HepG2 (cell line): ENCODE results near the gene IL17RB. TPM values are rescaled to one million over a fixed set of nuclear protein-coding genes. Genes with fewer than 3 reads are reported as not detected.

Experiments
- ARNTL ChIP-seq: sonication (generic); formaldehyde crosslinking; IDR thresholded peaks from 2 replicates; pipeline ENCODE4 v1.4.0; 2020; ENCODE audit warnings: mild to moderate bottlenecking, missing genetic modification reagents
- BHLHE40 ChIP-seq: IDR thresholded peaks from 2 replicates; pipeline ENCODE4 v1.6.1; 2011; ENCODE audit warnings: low read length, improper control_type of control experiment
- EZH2 ChIP-seq: conservative IDR thresholded peaks from 2 replicates; pipeline ENCODE4 v1.6.1; 2012; ENCODE audit warnings: mild to moderate bottlenecking, low read depth, low read length, moderate library complexity
- FOSL1 ChIP-seq: sonication (generic); formaldehyde crosslinking; IDR thresholded peaks from 2 replicates; pipeline ENCODE4 v1.9.0; 2021; ENCODE audit warnings: missing genetic modification reagents, borderline replicate concordance
- HDAC2 ChIP-seq: sonication (generic); formaldehyde crosslinking; IDR thresholded peaks from 2 replicates; pipeline ENCODE4 v1.4.0; 2020; ENCODE audit warnings: missing genetic modification reagents
- HDAC6 ChIP-seq: fragments of 200-600 bp; sonication (generic); IDR thresholded peaks from 2 replicates; pipeline ENCODE4 v1.7.0; 2017; ENCODE audit warnings: mild to moderate bottlenecking, antibody characterized with exemption, low read length, low read depth
- HOXA7 ChIP-seq: sonication (generic); formaldehyde crosslinking; IDR thresholded peaks from 2 replicates; pipeline ENCODE4 v1.8.1; 2022; ENCODE audit warnings: mild to moderate bottlenecking, missing genetic modification reagents, moderate library complexity
- KDM1A ChIP-seq: IDR thresholded peaks from 2 replicates; pipeline ENCODE4 v1.6.1; 2016; ENCODE audit warnings: missing compliant biosample characterization
- MAFG ChIP-seq: sonication (generic); formaldehyde crosslinking; IDR thresholded peaks from 2 replicates; pipeline ENCODE4 v1.5.1; 2020; ENCODE audit warnings: mild to moderate bottlenecking, missing genetic modification reagents
- MAFK ChIP-seq, 2 experiments: IDR thresholded peaks in 1 of 2; conservative IDR thresholded peaks in 1 of 2; 2 replicates each; pipeline ENCODE4 v1.6.1; 2011; ENCODE audit warnings: improper control_type of control experiment in 2 of 2, low read length in 2 of 2
- MIER3 ChIP-seq: IDR thresholded peaks from 2 replicates; pipeline ENCODE4 v1.6.1; 2016; ENCODE audit warnings: missing compliant biosample characterization, borderline replicate concordance
- MIXL1 ChIP-seq: IDR thresholded peaks from 2 replicates; pipeline ENCODE4 v1.6.1; 2016
- NFATC3 ChIP-seq: sonication (generic); formaldehyde crosslinking; IDR thresholded peaks from 2 replicates; pipeline ENCODE4 v1.5.1; 2020; ENCODE audit warnings: mild to moderate bottlenecking, missing genetic modification reagents
- NFYB ChIP-seq: sonication (generic); formaldehyde crosslinking; IDR thresholded peaks from 2 replicates; pipeline ENCODE4 v1.4.0; 2020; ENCODE audit warnings: missing genetic modification reagents
- RARA ChIP-seq: IDR thresholded peaks from 2 replicates; pipeline ENCODE4 v1.6.1; 2016; ENCODE audit warnings: missing genetic modification reagents, missing compliant biosample characterization
- RFX5 ChIP-seq: IDR thresholded peaks from 2 replicates; pipeline ENCODE4 v1.6.1; 2011; ENCODE audit warnings: low read depth, low read length, improper control_type of control experiment
- SKI ChIP-seq: fragments of 450-650 bp; IDR thresholded peaks from one replicate; pipeline ENCODE4 v1.6.1; 2018; ENCODE audit warnings: mild to moderate bottlenecking; ENCODE audit not compliant: partially characterized antibody
- SP4 ChIP-seq: sonication (generic); formaldehyde crosslinking; IDR thresholded peaks from 2 replicates; pipeline ENCODE4 v1.8.1; 2023; ENCODE audit warnings: mild to moderate bottlenecking, missing genetic modification reagents
- STAT5B ChIP-seq: sonication (generic); formaldehyde crosslinking; IDR thresholded peaks from 2 replicates; pipeline ENCODE4 v1.4.0; 2020; ENCODE audit warnings: missing genetic modification reagents
- TAF15 ChIP-seq: fragments of 200-400 bp; formaldehyde crosslinking; IDR thresholded peaks from one replicate; pipeline ENCODE4 v1.6.1; 2018; ENCODE audit warnings: mild to moderate bottlenecking, low read depth, low read length; ENCODE audit not compliant: poor library complexity, severe bottlenecking
- ZC3H4 ChIP-seq: sonication (generic); formaldehyde crosslinking; IDR thresholded peaks from 2 replicates; pipeline ENCODE4 v1.4.0; 2020; ENCODE audit warnings: missing genetic modification reagents, borderline replicate concordance
- ZMYM3 ChIP-seq: sonication (generic); formaldehyde crosslinking; IDR thresholded peaks from 2 replicates; pipeline ENCODE4 v1.5.1; 2020; ENCODE audit warnings: mild to moderate bottlenecking, missing genetic modification reagents
- ZNF138 ChIP-seq: sonication (generic); formaldehyde crosslinking; IDR thresholded peaks from 2 replicates; pipeline ENCODE4 v1.5.0; 2020; ENCODE audit warnings: mild to moderate bottlenecking, low read depth, missing genetic modification reagents
- ZNF160 ChIP-seq: sonication (generic); formaldehyde crosslinking; IDR thresholded peaks from 2 replicates; pipeline ENCODE4 v1.8.0; 2022; ENCODE audit warnings: mild to moderate bottlenecking, inconsistent platforms, missing genetic modification reagents
- ZNF275 ChIP-seq: sonication (generic); formaldehyde crosslinking; IDR thresholded peaks from 2 replicates; pipeline ENCODE4 v1.8.0; 2022; ENCODE audit warnings: missing genetic modification reagents, mild to moderate bottlenecking, inconsistent platforms, borderline replicate concordance
- ZNF382 ChIP-seq: sonication (generic); formaldehyde crosslinking; IDR thresholded peaks from 2 replicates; pipeline ENCODE4 v1.5.0; 2020; ENCODE audit warnings: missing genetic modification reagents, mild to moderate bottlenecking, borderline replicate concordance
- ZNF543 ChIP-seq: sonication (generic); formaldehyde crosslinking; IDR thresholded peaks from 2 replicates; pipeline ENCODE4 v1.4.0; 2020; ENCODE audit warnings: mild to moderate bottlenecking, missing genetic modification reagents
- ZNF639 ChIP-seq: conservative IDR thresholded peaks from 2 replicates; pipeline ENCODE4 v1.6.1; 2018; ENCODE audit warnings: missing genetic modification reagents
- ZNF749 ChIP-seq: sonication (generic); formaldehyde crosslinking; IDR thresholded peaks from 2 replicates; pipeline ENCODE4 v1.8.0; 2022; ENCODE audit warnings: mild to moderate bottlenecking, missing genetic modification reagents, moderate library complexity, borderline replicate concordance
- polyA plus RNA-seq, 8 experiments: library from polyadenylated mRNA; depleted of rRNA in 3 of 8; stranded (reverse) in 7 of 8; unstranded in 1 of 8; fragments of >200 nt; fragmentation: Illumina TruSeq in 4 of 8; extraction: Trizol in 4 of 8; gene quantifications; 2 replicates each; pipeline versions ENCODE4 v1.2.1 to v1.2.3, GENCODE V29; 2011 to 2016; ENCODE audit warnings: low read depth in 4 of 8, missing spikeins in 1 of 8, mixed read lengths in 1 of 8; ENCODE audit not compliant: insufficient read depth in 1 of 8
- total RNA-seq, 5 experiments: library from RNA; depleted of rRNA; stranded (reverse); fragments of >200 nt; fragmentation: Illumina TruSeq; extraction: Trizol; gene quantifications; 2 replicates each; pipeline ENCODE4 v1.2.3, GENCODE V29; 2016; ENCODE audit warnings: low read depth in 1 of 5

IL17RB gene
- total and polyA plus RNA-seq, 2 of the 13 experiments (the other 11 are each of a cell fraction or from before 2014, with no cell fraction given) = 130 to 190 TPM

GRCh38 chr3:53845103-53845880 is 1.1 kb upstream of the IL17RB start (continued):
- TF ChIP-seq ZNF382 (CRISPR knock-in tag) (no peak), ZNF138 (CRISPR knock-in tag) (0 out of 2 replicates have a peak, but pooled peaks have one; percentile 26), HDAC2 (0 out of 2 replicates have a peak, but pooled peaks have one; percentile 2), RFX5 (no peak), ZNF543 (no peak), MAFG (no peak), BHLHE40 (no peak), MIXL1 (no peak), NFATC3 (no peak), TAF15 (no peak), SP4 (no peak), HDAC6 (no peak), NFYB (CRISPR knock-in tag) (no peak), SKI (no peak), ZNF749 (CRISPR knock-in tag) (0 out of 2 replicates have a peak, but pooled peaks have one; percentile 42), MIER3 (CRISPR knock-in tag) (no peak), ZC3H4 (CRISPR knock-in tag) (no peak; the same call in 1 of the 2 replicates), KDM1A (CRISPR knock-in tag) (no peak), ZNF160 (CRISPR knock-in tag) (no peak), ARNTL (no peak), ZNF639 (CRISPR knock-in tag) (no peak), ZNF275 (CRISPR knock-in tag) (no peak), HOXA7 (CRISPR knock-in tag) (no peak), FOSL1 (CRISPR knock-in tag) (no peak), RARA (CRISPR knock-in tag) (no peak), EZH2 (no peak), MAFK (conservative IDR thresholded peaks at IDR 0.05 in 1 of 2, IDR thresholded peaks at IDR 0.05 in 1 of 2; ENCODE audit: low read length in 2 of 2) (no peak), STAT5B (CRISPR knock-in tag) (no peak), ZMYM3 (peak; percentile 77)
